ENCODE data around the gene USP37. TPM values are rescaled to one million over a fixed set of nuclear protein-coding genes. Genes with fewer than 3 reads are reported as not detected.

The USP37 gene
- total RNA-seq (10 to 100 TPM in 1 of 9 donors, 1 to 10 TPM in 8; 5.2 to 10.3 (median 7.8) TPM), polyA plus RNA-seq (1 to 10 TPM; 1.8 to 4.1 TPM)
- long read RNA-seq, donor 1, full-length matches to known transcripts, result 4 of 7 reads
- long read RNA-seq, donor 1, partial matches to known transcripts, result 1 of 7 reads
- long read RNA-seq, donor 1, other reads (novel, unspliced or antisense), result 2 of 7 reads
- long read RNA-seq, donor 2, full-length matches to known transcripts, result 17 of 29 reads
- long read RNA-seq, donor 2, partial matches to known transcripts, result 5 of 29 reads
- long read RNA-seq, donor 2, other reads (novel, unspliced or antisense), result 7 of 29 reads
- long read RNA-seq, donor 3, full-length matches to known transcripts, result 5 of 13 reads
- long read RNA-seq, donor 3, partial matches to known transcripts, result 1 of 13 reads
- long read RNA-seq, donor 3, other reads (novel, unspliced or antisense), result 7 of 13 reads

GRCh38 chr2:218568190-218569037 is at the start of gene USP37, which contains the start of gene CNOT9:
Gene USP37, minus strand, starts transcription at chr2:218568351. Its CDS starts 9,698 bp downstream, at chr2:218558653.
Gene CNOT9, plus strand, starts transcription at chr2:218568839. Its CDS starts 116 bp downstream, at chr2:218568955.
- ATAC-seq, result peak; percentile 96 to 99 (median 98)
- H3K27ac ChIP-seq, result peak within 1 kb of the TSS; percentile 83 to 99 (median 94)
- TF ChIP-seq, protein P1, sequence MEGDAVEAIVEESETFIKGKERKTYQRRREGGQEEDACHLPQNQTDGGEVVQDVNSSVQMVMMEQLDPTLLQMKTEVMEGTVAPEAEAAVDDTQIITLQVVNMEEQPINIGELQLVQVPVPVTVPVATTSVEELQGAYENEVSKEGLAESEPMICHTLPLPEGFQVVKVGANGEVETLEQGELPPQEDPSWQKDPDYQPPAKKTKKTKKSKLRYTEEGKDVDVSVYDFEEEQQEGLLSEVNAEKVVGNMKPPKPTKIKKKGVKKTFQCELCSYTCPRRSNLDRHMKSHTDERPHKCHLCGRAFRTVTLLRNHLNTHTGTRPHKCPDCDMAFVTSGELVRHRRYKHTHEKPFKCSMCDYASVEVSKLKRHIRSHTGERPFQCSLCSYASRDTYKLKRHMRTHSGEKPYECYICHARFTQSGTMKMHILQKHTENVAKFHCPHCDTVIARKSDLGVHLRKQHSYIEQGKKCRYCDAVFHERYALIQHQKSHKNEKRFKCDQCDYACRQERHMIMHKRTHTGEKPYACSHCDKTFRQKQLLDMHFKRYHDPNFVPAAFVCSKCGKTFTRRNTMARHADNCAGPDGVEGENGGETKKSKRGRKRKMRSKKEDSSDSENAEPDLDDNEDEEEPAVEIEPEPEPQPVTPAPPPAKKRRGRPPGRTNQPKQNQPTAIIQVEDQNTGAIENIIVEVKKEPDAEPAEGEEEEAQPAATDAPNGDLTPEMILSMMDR (IDR thresholded peaks at IDR 0.05), result peak in 1 of 12 donors; percentile 6
- peak in 1 of 2 donors; percentile 60 for TF ChIP-seq POLR2A (IDR thresholded peaks at IDR 0.05)
- peak; percentile 99 to 100 (median 100) for DNase-seq
- peaks cover 8 to 53% (median 31%) of the 10 kb centered on the region in 12 donors for H3K4me1 ChIP-seq
- intact Hi-C loops (cut with DNase I), result loop anchor here in 8 of 10 donors (1.0 to 10.0 kb wide), 9 partner anchors 79 to 281 kb away; partner anchors contain the start of genes BCS1L (in 3 of the 8) and ZNF142 (in 3 of the 8)
- no peaks in the 10 kb centered on the region for H3K9me3 ChIP-seq
- H3K4me3 ChIP-seq, result peak within 1 kb of the TSS; percentile 60 to 90 (median 80)
- peaks cover 0 to 34% (median 21%) of the 10 kb centered on the region in 9 donors for H3K36me3 ChIP-seq
- WGBS, 4 donors, result 0 to 1% (median 0%) methylated on average over 36 to 77 of the region's 77 CpGs
- H3K27me3 ChIP-seq, result no peaks in the 10 kb centered on the region

- Histone ChIP-seq H3K4me1 (no peaks in the 10 kb centered on the region), H3K4me3 (no peak overlapping the region), H3K27me3 (no peaks in the 10 kb centered on the region), H3K36me3 (no peaks in the 10 kb centered on the region), H3K27ac (peak overlapping the region in 1 of 12 donors; percentile 76), H3K9me3 (no peaks in the 10 kb centered on the region)
- DNase-seq, result no peak
- WGBS, 4 donors, result 72 to 82% (median 78%) methylated on average over 6 of the region's 6 CpGs
- TF ChIP-seq, protein P1 (IDR thresholded peaks at IDR 0.05), result no peak
- no peak for TF ChIP-seq POLR2A (IDR thresholded peaks at IDR 0.05)
- ATAC-seq, result peak in 2 of 4 donors; percentile 32 to 36
- intact Hi-C loops (cut with DNase I), result no loop called here
Measured at GRCh38 chr2:218615868-218616315, 47.7 kb upstream of the USP37 start.

DNA sequence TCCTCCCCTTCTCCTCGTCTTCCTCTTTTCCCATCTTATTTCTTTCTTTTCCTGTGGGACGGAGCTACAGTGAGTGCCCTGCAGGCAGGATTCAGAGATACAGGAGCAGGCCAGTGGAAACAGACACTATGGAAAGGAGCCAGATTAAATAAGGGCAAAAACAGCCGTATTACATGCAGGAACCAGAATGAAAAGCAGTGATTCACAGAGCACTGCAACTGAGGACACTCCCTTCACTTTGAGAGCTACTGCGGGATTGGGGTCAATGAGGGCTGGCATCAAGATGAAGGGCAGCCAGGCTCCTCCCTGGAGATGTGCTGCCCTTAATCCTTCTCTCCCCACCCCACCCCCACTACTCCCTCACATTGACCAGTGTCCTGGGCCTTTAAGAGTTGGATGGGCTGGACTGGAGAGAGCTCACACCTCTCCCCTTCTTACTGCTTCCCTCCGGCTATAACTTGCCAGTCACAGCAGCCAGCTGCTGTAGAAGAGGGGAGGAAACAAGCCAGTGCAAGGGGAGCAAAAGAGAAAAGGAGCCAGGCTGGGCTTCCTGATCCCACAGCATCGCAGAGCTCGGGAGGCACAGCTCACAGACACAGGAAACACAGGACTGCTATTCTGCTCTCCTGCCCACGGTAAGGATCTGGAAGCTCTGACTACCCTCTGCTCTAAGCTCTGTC is 39.4 kb upstream of the USP37 start, which contains the start of gene PLCD4:
Gene PLCD4, plus strand, starts transcription at position 464 of the 680 bp plus-strand sequence. CDS start 7,841 bp downstream, outside the sequence.
- intact Hi-C loops (cut with DNase I), result no loop called here
- Histone ChIP-seq H3K36me3 (no peaks in the 10 kb centered on the region), H3K4me1 (peaks cover 0 to 21% (median 4%) of the 10 kb centered on the region in 12 donors), H3K27me3 (no peaks in the 10 kb centered on the region), H3K9me3 (no peaks in the 10 kb centered on the region), H3K27ac (peak within 1 kb of the TSS in 4 of 12 donors; percentile 13 to 78 (median 50)), H3K4me3 (peak within 1 kb of the TSS in 7 of 12 donors; percentile 4 to 41 (median 30))
- DNase-seq, result peak in 2 of 5 donors; percentile 15 to 38
- ATAC-seq, result peak; percentile 16 to 87 (median 75)
- 16 to 34% (median 20%) methylated on average over 8 of the region's 8 CpGs for WGBS, 4 donors
- TF ChIP-seq POLR2A (IDR thresholded peaks at IDR 0.05), result no peak
- TF ChIP-seq, protein P1 (IDR thresholded peaks at IDR 0.05), result no peak

Measured in heart left ventricle (tissue), 16 donors.